Dendritic cell treated with granulocyte-macrophage colony-stimulating factor and Interleukin-4, amounts not matched to agents 40 ng/mL and 50 ng/mL, for 4 days (primary cell): ENCODE measurements around the gene ABHD6.
A peak's percentile ranks its signal among the peaks of the same experiment; 100 is the strongest.
"Not testable (repeated sequence)": the region's sequence is repeated elsewhere in the genome, so short reads cannot be mapped to it uniquely, and the experiment has no call there.

Source experiments
- H3K27ac Mint-ChIP-seq: one replicate; pipeline ENCODE4 v1.8.0; 2022; ENCODE audit warnings: mild to moderate bottlenecking, mixed read lengths
- H3K27me3 Mint-ChIP-seq: one replicate; pipeline ENCODE4 v1.8.0; 2022; ENCODE audit warnings: mild to moderate bottlenecking, mixed read lengths
- H3K36me3 Mint-ChIP-seq: one replicate; pipeline ENCODE4 v1.8.0; 2022; ENCODE audit warnings: low read depth, mixed read lengths
- H3K4me1 Mint-ChIP-seq: one replicate; pipeline ENCODE4 v1.8.0; 2022; ENCODE audit warnings: low read depth, mixed read lengths
- H3K4me3 Mint-ChIP-seq: one replicate; pipeline ENCODE4 v1.8.0; 2022; ENCODE audit warnings: mild to moderate bottlenecking, moderate library complexity, mixed read lengths
- H3K9me3 Mint-ChIP-seq: one replicate; pipeline ENCODE4 v1.8.0; 2022; ENCODE audit warnings: mixed read lengths
- intact Hi-C: fragments of 100-400 bp; cut with micrococcal nuclease; formaldehyde crosslinking; loops from one replicate; pipeline ENCODE4 v1.15.0; 2022

ABHD6 gene

DNA sequence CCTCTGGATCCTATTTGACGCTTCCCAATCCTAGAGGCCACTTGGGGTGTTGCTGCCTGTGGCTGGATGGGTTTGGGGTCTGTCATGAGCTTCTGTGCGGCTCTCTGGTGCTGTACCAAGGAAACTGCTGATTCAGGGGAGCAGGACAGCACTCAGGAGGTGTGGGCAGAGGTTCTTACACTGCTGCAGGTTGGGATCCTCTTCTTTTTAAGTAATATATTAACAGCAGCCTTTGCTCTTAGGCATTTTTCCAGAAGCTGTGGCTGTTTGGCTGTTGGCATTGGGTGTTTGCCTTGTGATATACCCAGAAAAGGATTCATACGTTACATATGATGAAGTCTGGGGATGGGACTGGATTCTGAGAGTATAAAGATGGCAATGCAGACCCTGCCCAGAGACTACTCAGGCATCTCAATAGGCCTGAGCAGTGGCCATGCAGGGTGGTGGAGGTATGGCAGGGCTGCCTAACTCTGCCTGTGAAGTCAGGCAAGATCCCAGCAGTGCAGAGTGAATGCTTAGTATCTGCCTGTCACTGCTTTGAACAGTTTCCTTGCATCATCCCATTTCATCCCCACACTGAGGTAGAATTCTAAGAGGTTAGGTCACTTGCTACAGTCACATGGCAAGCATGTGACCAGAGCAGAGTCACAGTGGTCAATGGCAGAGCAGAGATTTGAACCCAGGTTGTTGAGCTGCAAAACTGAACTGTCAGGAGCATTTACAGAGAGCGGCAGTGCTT lies 3.9 kb downstream of the ABHD6 start:
- peaks cover 10% of the 10 kb centered on the region for H3K36me3 Mint-ChIP-seq

DNA sequence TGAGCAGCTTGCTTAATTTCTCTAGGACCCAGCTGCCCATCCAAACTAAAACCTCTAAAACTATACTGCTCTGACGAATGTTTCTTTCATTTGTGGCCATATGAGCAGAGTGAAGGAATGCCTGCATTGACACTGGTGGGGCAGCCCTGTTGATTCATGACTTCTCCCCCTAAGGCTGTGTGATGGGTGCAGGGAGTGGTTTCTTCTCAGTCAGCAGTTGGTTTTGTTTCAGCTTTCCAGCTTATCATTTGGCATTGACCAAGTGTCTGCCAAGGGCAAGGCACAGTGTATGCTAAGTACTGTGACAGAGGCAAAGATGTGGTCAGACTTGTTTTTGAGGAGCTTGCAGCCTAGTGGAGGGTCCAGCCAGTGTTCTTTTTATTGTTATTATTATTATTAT lies 4.7 kb downstream of the ABHD6 start:
- Mint-ChIP-seq H3K4me3 (no peak overlapping the region), H3K27me3 (no peaks in the 10 kb centered on the region), H3K36me3 (peaks cover 10% of the 10 kb centered on the region), H3K27ac (no peak overlapping the region), H3K9me3 (no peaks in the 10 kb centered on the region), H3K4me1 (peaks cover 26% of the 10 kb centered on the region)
- intact Hi-C loops, result no loop called here

More for the DNA sequence above, 3.9 kb downstream of the ABHD6 start:
- H3K9me3 Mint-ChIP-seq, result no peaks in the 10 kb centered on the region
- H3K27me3 Mint-ChIP-seq, result peaks cover 1% of the 10 kb centered on the region
- peak overlapping the region; percentile 55 for H3K27ac Mint-ChIP-seq
- no peak overlapping the region for H3K4me3 Mint-ChIP-seq
- intact Hi-C loops, result no loop called here
- H3K4me1 Mint-ChIP-seq, result peaks cover 33% of the 10 kb centered on the region

DNA sequence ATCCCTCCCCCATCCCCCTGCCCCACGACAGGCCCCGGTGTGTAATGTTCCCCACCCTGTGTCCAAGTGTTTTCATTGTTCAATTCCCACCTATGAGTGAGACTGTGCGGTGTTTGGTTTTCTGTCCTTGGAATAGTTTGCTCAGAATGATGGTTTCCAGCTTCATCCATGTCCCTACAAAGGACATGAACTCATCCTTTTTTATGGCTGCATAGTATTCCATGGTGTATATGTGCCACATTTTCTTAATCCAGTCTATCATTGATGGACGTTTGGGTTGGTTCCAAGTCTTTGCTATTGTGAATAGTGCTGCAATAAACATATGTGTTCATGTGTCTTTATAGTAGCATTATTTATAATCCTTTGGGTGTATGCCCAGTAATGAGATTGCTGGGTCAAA lies 5.3 kb downstream of the ABHD6 start:
- H3K4me3 Mint-ChIP-seq, H3K9me3 Mint-ChIP-seq, H3K27me3 Mint-ChIP-seq, H3K36me3 Mint-ChIP-seq, intact Hi-C loops, H3K27ac Mint-ChIP-seq: not testable (repeated sequence)
- H3K4me1 Mint-ChIP-seq, result peaks cover 26% of the 10 kb centered on the region

DNA sequence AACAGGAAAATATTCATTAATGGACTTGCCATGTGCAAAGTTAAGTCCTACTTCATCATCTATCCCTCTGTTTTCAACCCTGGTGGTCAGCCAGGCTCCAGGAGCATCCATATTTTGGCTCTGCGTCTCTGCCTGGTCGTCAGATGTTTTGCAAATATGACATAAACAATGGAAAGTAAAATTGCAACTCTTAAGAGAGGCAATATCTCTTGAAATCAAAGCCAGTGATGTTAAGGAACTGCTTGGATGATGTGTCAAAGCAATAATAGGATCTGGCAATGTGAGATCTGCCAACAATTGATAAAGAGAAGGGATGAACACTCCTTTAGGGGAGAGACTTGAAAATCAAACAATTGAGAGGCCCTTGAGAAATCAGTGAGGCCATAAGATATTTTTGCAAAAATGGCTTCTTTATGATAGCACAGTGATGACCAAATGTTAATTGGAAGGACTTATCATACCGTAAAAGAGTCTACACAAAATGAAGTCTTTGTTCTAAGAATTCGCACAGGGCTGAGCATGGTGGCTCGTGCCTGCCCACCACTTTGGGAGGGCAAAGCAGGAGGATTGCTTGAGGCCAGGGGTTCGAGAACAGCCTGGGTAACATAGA lies 6.5 kb downstream of the ABHD6 start:
- peaks cover 18% of the 10 kb centered on the region for H3K4me1 Mint-ChIP-seq
- no peaks in the 10 kb centered on the region for H3K27me3 Mint-ChIP-seq
- no peaks in the 10 kb centered on the region for H3K9me3 Mint-ChIP-seq
- H3K4me3 Mint-ChIP-seq, result no peak overlapping the region
- intact Hi-C loops, result no loop called here
- peaks cover under 1% of the 10 kb centered on the region for H3K36me3 Mint-ChIP-seq
- H3K27ac Mint-ChIP-seq, result no peak overlapping the region

DNA sequence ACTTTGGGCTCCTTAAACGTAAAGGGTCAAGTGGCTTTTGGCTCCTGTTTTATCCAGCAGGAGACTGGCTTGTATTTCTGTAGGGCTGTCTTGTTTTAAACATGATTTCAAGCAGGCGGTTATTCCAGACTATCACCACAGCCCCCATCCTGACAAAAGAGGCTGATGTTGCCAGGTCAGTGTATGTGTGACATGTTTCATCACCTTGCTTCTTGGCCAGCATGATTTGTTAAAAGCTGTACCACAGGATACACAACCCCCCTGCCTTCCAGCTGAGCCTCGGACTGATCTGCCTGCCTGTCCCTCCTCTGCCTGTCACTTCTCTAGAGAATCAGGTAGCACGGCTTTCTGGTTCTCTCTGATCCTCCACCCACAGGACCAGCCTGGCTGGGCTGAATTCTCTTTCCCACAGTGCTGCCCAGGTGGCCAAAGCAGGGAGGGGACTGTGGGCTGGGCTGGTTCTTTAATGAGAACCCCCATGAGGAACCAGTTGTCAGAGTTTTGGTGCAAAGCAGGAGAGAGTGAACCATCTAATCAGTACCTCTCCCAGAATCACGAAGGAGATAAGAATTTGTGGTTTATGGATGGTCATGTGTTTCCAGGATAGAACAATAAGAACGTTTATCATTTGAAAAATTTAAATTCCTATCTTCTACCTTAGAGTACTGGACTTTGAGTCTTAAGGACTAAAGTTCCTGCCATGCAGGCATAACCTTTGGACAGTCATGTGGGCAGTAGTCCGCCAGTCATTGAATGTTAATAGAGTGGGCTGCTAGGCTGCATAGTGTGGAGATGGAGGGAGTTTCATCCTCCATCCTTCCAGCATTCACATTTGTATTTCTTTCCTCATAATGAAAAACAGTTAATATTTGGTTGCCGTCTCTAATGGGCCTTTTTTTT lies 8.8 kb downstream of the ABHD6 start:
- intact Hi-C loops, result no loop called here
- no peaks in the 10 kb centered on the region for H3K27me3 Mint-ChIP-seq
- no peaks in the 10 kb centered on the region for H3K9me3 Mint-ChIP-seq
- no peak overlapping the region for H3K4me3 Mint-ChIP-seq
- H3K36me3 Mint-ChIP-seq, result peaks cover 21% of the 10 kb centered on the region
- H3K4me1 Mint-ChIP-seq, result peaks cover 19% of the 10 kb centered on the region
- H3K27ac Mint-ChIP-seq, result no peak overlapping the region

DNA sequence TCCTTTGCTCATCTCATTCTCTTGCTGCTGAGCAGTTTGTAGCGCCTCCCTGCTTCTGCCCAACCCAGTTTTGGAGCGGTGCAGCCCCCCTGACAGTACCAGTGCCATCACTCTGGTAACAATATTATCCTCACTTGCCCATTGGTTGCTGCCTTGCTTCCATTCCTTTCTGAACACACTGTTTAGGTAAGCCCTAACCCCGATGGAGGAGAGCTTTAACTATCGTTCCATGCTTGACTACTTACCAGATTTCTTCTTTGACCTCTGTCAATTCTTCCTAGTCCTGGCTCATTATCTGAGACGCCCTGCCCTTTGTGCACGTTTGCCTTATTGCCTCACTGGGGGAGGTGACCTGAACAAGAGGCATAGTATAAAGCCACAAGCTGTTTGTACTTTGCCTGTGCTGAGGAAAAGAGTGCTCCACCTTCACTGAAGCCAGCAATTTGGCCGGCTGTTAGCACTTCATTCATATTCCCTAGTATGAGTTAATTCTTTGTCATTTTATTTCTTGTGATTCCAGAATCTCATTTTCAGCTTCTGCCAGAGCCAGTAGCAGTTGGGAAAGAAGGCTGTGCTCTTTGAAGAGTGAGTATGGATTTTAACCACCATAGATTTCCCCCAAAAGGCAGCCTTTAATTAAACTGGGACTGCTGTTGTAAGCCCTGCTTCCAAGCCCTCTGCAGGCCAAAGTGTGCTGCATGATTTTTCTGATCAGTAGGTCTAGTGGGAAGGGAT lies 11.9 kb downstream of the ABHD6 start:
- peaks cover 11% of the 10 kb centered on the region for H3K4me1 Mint-ChIP-seq
- intact Hi-C loops, result no loop called here
- H3K27me3 Mint-ChIP-seq, result no peaks in the 10 kb centered on the region
- H3K27ac Mint-ChIP-seq, result no peak overlapping the region
- H3K36me3 Mint-ChIP-seq, result peaks cover 37% of the 10 kb centered on the region
- no peaks in the 10 kb centered on the region for H3K9me3 Mint-ChIP-seq
- no peak overlapping the region for H3K4me3 Mint-ChIP-seq

DNA sequence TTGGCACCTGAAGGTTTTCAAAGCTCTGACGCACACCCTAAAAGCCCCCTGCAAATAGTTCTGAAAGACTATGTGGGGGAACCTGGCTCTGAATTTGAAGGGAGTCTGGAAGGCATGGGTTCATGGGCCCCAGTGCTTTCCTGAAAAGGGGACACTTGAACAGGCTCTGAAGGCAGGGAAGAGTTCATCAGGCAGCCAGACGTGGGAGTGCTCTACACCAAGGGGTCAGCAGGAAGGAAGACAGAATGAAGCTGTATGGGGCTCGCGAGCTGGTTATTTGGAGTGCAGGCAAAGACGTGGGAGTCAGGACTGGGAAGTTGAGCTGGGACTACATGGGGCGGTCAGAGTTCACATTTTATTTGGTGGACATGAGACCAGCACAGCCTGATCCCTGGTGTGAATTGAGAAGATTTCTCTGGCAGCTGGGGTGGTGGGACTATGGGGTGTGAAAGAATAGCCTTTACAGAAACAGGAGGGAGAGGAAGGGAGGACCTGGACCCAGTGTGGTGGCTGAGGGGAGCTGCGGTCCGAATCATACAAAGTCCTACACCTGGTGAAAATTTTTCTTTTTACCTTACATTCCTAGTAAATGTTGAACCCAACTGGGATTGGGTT lies 12.6 kb downstream of the ABHD6 start:
- Mint-ChIP-seq H3K36me3 (peaks cover 37% of the 10 kb centered on the region), H3K27ac (no peak overlapping the region), H3K4me3 (no peak overlapping the region), H3K9me3 (no peaks in the 10 kb centered on the region), H3K4me1 (peaks cover 11% of the 10 kb centered on the region), H3K27me3 (no peaks in the 10 kb centered on the region)
- intact Hi-C loops, result no loop called here

DNA sequence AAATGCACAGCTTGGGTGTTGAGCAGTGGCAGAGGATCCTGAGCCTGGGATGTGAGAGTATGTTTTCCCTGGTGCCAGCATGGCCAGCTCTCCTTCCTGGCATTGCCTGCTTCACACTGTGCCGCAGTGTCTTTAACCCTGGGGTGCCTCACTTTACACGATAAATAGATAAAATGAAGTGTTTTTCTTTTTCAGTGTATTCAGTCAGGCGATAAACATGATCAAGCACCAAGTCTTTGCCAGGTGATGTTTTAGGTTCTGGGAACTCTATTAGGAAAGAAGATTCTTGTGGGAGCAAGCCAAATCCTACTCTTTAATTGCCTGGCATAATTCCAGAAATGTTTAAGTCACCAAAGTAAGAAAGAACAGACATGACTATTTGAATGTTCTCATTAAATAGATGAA lies 14.0 kb downstream of the ABHD6 start:
- peaks cover 47% of the 10 kb centered on the region for H3K36me3 Mint-ChIP-seq
- H3K27ac Mint-ChIP-seq, result no peak overlapping the region
- H3K4me1 Mint-ChIP-seq, result peaks cover 17% of the 10 kb centered on the region
- no peak overlapping the region for H3K4me3 Mint-ChIP-seq
- intact Hi-C loops, result no loop called here
- no peaks in the 10 kb centered on the region for H3K27me3 Mint-ChIP-seq
- no peaks in the 10 kb centered on the region for H3K9me3 Mint-ChIP-seq

DNA sequence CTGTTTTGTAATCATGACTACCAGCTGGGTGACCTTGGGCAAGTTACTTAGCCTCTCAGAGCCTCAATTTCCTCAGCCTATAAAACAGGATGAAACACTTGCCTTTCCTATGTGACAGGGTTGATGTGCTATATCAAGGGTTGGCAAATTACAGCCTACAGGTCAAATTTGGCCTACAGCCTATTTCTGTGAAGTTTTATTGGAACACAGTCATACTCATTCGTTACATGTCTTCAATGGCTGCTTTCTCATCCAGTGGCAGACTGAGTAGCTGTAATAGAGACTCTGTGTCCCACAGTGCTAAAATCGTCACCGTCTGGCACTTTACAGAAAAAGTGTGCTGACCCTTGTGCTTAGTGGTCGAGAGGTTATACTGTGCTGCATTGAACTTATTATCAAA lies 16.6 kb downstream of the ABHD6 start:
- H3K9me3 Mint-ChIP-seq, result no peaks in the 10 kb centered on the region
- H3K4me1 Mint-ChIP-seq, result peaks cover 16% of the 10 kb centered on the region
- peaks cover 71% of the 10 kb centered on the region for H3K36me3 Mint-ChIP-seq
- H3K4me3 Mint-ChIP-seq, result no peak overlapping the region
- H3K27me3 Mint-ChIP-seq, result no peaks in the 10 kb centered on the region
- intact Hi-C loops, result no loop called here
- H3K27ac Mint-ChIP-seq, result no peak overlapping the region

DNA sequence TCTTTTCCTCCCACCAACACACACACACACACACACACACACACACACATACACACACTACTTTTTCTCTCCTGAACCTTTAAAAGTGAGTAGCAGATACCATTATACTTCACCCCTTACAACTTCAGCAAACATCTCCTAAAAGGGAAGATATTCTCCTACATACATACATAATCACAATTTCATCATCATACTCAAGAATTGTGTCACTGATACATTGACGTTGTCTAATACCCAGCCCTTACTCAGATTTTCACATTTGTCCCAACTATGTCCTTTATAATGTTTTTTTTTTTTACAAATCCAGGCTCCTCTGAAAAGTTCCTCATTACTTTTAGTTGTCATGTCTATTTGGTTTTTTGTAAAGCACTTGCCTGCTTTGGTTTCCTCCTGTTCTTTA lies 18.5 kb downstream of the ABHD6 start:
- no peak overlapping the region for H3K27ac Mint-ChIP-seq
- intact Hi-C loops, result no loop called here

DNA sequence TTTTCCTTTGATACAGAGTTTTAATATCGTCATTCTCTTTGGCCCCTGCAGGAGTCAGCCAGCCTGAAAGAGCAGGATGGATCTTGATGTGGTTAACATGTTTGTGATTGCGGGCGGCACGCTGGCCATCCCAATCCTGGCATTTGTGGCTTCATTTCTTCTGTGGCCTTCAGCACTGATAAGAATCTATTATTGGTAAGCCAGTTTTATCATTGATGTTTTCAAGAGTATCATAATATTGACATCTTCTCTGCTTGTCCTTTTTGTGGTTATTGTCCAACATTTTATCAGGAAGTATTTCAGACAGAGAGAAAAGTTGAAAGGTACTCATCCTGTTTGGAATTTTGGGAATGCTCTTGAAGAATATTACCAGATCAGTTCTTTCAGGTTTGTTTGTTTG lies 18.9 kb downstream of the ABHD6 start:
- H3K27me3 Mint-ChIP-seq, result no peaks in the 10 kb centered on the region
- peaks cover 66% of the 10 kb centered on the region for H3K36me3 Mint-ChIP-seq

More for the DNA sequence above, 18.5 kb downstream of the ABHD6 start:
- H3K4me1 Mint-ChIP-seq, result peaks cover 13% of the 10 kb centered on the region
- H3K27me3 Mint-ChIP-seq, result no peaks in the 10 kb centered on the region
- H3K4me3 Mint-ChIP-seq, result no peak overlapping the region
- no peaks in the 10 kb centered on the region for H3K9me3 Mint-ChIP-seq
- peaks cover 71% of the 10 kb centered on the region for H3K36me3 Mint-ChIP-seq

DNA sequence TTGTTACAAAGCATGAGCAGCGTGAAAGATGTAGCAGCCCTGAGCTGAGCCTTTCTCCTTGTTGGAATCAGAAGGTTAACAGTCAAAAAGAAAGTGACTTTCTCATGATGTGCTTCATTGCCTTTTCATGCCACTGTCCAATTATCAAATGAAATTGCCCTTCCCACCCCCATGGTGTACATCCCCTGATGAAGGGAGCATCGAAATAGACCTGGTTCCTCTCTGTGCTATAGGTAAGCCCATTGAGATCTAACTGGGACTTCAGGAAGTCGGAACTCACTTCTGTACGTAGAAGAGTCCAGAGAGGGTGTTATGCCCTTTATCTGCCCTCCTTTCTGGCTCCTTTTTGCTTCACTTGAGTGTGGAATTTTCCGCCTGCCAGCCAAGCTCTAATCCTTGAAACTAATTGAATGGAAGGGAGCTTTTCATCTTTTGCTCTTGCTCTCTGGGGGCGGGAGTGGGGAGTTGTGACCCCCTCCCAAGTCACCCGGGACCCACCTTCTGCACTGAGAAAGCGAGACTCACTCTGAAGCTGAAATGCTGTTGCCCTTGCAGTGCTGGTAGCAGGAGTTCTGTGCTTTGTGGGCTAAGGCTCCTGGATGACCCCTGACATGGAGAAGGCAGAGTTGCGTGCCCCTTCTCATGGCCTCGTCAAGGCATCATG lies 20.9 kb downstream of the ABHD6 start:
- intact Hi-C loops, result no loop called here
- Mint-ChIP-seq H3K27ac (no peak overlapping the region), H3K4me3 (no peak overlapping the region), H3K27me3 (no peaks in the 10 kb centered on the region), H3K4me1 (peaks cover 13% of the 10 kb centered on the region), H3K36me3 (peaks cover 55% of the 10 kb centered on the region), H3K9me3 (no peaks in the 10 kb centered on the region)

More for the DNA sequence above, 18.9 kb downstream of the ABHD6 start:
- no peaks in the 10 kb centered on the region for H3K9me3 Mint-ChIP-seq
- peaks cover 13% of the 10 kb centered on the region for H3K4me1 Mint-ChIP-seq
- intact Hi-C loops, result no loop called here
- no peak overlapping the region for H3K27ac Mint-ChIP-seq
- no peak overlapping the region for H3K4me3 Mint-ChIP-seq

DNA sequence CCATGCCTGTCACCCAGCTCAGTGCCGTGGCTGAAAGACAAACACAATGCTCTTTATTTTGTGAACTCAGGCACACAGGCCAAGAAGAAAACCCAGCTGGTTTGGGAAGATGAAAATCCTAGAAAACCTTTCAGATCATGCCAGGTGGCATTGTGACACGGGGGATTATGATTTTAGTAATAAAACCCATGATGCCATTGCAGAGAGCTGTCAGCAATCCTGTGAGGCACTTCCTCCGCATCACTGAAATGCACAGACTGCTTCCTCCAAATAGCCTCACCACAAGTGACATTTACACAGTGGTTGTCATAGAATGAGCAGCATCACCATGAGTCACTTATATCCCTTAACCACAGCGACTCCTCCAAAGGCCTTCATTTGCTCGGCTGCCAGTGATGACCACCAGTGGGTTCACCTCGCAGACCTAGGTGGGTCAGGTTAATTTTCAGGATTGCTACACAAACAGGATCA lies 22.7 kb downstream of the ABHD6 start:
- Mint-ChIP-seq H3K27ac (peak overlapping the region; percentile 13), H3K27me3 (no peaks in the 10 kb centered on the region), H3K9me3 (no peaks in the 10 kb centered on the region), H3K36me3 (peaks cover 58% of the 10 kb centered on the region), H3K4me3 (no peak overlapping the region), H3K4me1 (peaks cover 13% of the 10 kb centered on the region)
- intact Hi-C loops, result no loop called here
